Mucosa of rectum (tissue), 2 donors: ENCODE measurements around the gene MAST3.

ENCODE experiments used
- H3K27ac ChIP-seq, 2 donors: one replicate each; pipeline ENCODE4 v1.7.0; 2013; ENCODE audit warnings: inconsistent platforms in 2 of 2, low read depth in 2 of 2, low read length in 2 of 2
- H3K27me3 ChIP-seq, 2 donors: one replicate each; pipeline ENCODE4 v1.7.0; 2013; ENCODE audit warnings: low read length in 2 of 2; ENCODE audit not compliant: control insufficient read depth in 2 of 2, insufficient read depth in 2 of 2
- H3K36me3 ChIP-seq, 2 donors: one replicate each; pipeline ENCODE4 v1.7.0; 2013; ENCODE audit warnings: low read length in 2 of 2; ENCODE audit not compliant: control insufficient read depth in 2 of 2, insufficient read depth in 2 of 2
- H3K4me1 ChIP-seq, 2 donors: one replicate each; pipeline ENCODE4 v1.7.0; 2013; ENCODE audit warnings: low read length in 2 of 2, mild to moderate bottlenecking in 1 of 2; ENCODE audit not compliant: control insufficient read depth in 2 of 2, insufficient read depth in 2 of 2
- H3K4me3 ChIP-seq, 2 donors: one replicate each; pipeline ENCODE4 v1.7.0; 2013; ENCODE audit warnings: low read length in 2 of 2
- H3K9ac ChIP-seq, 2 donors: one replicate each; pipeline ENCODE4 v1.7.0; 2013; ENCODE audit warnings: low read length in 2 of 2, low read depth in 1 of 2, mild to moderate bottlenecking in 1 of 2
- H3K9me3 ChIP-seq, 2 donors: one replicate each; pipeline ENCODE4 v1.7.0; 2013; ENCODE audit warnings: low read length in 2 of 2; ENCODE audit not compliant: control insufficient read depth in 2 of 2
- donor health status: healthy.
- donor health status: Normal muscosa, but diverticular disease.

The MAST3 gene

DNA sequence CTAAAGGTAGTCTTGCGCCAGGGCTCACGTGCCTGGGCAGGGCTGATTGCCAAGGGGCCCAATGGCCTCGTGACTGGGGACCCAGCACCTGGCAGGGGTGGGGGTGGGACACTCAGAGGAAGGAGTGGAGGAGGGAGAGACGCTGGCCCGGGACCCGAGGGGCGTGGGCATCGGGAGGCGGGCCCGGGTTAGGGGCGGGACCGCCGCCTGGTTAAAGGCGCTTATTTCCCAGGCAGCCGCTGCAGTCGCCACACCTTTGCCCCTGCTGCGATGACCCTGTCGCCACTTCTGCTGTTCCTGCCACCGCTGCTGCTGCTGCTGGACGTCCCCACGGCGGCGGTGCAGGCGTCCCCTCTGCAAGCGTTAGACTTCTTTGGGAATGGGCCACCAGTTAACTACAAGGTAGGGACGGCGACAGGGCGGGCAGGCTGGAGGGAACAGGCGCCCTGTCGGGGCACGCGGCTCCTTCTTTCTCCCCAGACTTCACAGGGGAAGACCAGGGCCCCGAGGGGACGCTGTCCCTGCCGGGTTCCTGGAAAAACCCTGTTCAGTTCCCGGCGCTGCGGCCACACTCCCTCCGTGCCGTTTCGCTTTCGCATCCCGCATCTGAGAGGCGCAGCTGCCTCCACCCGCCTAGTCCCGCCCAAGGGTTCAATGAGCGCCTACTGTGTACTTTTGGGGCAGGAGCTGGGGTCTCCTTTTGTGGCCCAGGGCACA, 76.2 kb downstream of the MAST3 start, which contains the start of gene IFI30:
IFI30 (plus strand) TSS at position 242 of the 717 bp plus-strand sequence; CDS start at position 271, 29 bp downstream.
- Histone ChIP-seq H3K9me3 (no peaks in the 10 kb centered on the region), H3K36me3 (peaks cover 0 to 14% of the 10 kb centered on the region in 2 donors), H3K27me3 (no peaks in the 10 kb centered on the region), H3K4me1 (peaks cover 10 to 15% of the 10 kb centered on the region in 2 donors), H3K4me3 (peak within 1 kb of the TSS; percentile 76 to 84), H3K27ac (peak within 1 kb of the TSS; percentile 69 to 78), H3K9ac (peak within 1 kb of the TSS; percentile 68 to 81)

- Histone ChIP-seq H3K4me3 (peak overlapping the region; percentile 19 to 52), H3K9ac (no peak overlapping the region)
Measured at GRCh38 chr19:18174983-18175382, 77.4 kb downstream of the MAST3 start.

GRCh38 chr19:18176367-18177310, 79.1 kb downstream of the MAST3 start:
- Histone ChIP-seq H3K27ac (no peak overlapping the region), H3K27me3 (no peaks in the 10 kb centered on the region), H3K4me1 (peaks cover 10 to 15% of the 10 kb centered on the region in 2 donors)

More at GRCh38 chr19:18174983-18175382, 77.4 kb downstream of the MAST3 start:
- Histone ChIP-seq H3K9me3 (no peaks in the 10 kb centered on the region), H3K27ac (no peak overlapping the region), H3K36me3 (peaks cover 0 to 12% of the 10 kb centered on the region in 2 donors), H3K4me1 (peaks cover 10 to 15% of the 10 kb centered on the region in 2 donors), H3K27me3 (no peaks in the 10 kb centered on the region)

DNA sequence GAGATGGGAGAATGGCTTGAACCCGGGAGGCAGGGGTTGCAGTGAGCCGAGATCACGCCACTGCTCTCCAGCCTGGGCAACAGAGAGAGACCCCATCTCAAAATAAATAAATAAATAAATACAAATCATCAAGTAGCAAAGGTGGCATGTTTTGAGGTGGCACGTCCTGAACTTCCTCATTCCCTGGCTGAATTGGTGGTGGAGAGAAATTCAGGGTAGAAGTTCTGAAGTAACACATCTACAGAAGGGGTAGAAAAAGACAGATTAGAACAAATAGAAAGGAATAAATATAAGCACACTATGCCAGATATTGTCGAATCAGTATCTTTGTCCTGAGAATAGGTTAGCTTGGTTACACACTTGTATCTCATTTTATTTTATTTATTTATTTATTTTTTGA, 82.4 kb downstream of the MAST3 start:
- Histone ChIP-seq H3K9me3 (no peaks in the 10 kb centered on the region), H3K27ac (no peak overlapping the region), H3K9ac (no peak overlapping the region), H3K4me1 (peaks cover 0 to 7% of the 10 kb centered on the region in 2 donors), H3K36me3 (peaks cover 0 to 12% of the 10 kb centered on the region in 2 donors), H3K27me3 (no peaks in the 10 kb centered on the region), H3K4me3 (no peak overlapping the region)

More at GRCh38 chr19:18176367-18177310, 79.1 kb downstream of the MAST3 start:
- no peak overlapping the region for H3K9ac ChIP-seq
- H3K9me3 ChIP-seq: no peaks in the 10 kb centered on the region
- H3K4me3 ChIP-seq: no peak overlapping the region
- H3K36me3 ChIP-seq: peaks cover 0 to 12% of the 10 kb centered on the region in 2 donors

GRCh38 chr19:18183529-18183928, 86.0 kb downstream of the MAST3 start:
- Histone ChIP-seq H3K36me3 (no peaks in the 10 kb centered on the region), H3K9ac (no peak overlapping the region), H3K4me1 (peaks cover 0 to 3% of the 10 kb centered on the region in 2 donors), H3K9me3 (no peaks in the 10 kb centered on the region), H3K27me3 (no peaks in the 10 kb centered on the region), H3K4me3 (no peak overlapping the region), H3K27ac (no peak overlapping the region)

DNA sequence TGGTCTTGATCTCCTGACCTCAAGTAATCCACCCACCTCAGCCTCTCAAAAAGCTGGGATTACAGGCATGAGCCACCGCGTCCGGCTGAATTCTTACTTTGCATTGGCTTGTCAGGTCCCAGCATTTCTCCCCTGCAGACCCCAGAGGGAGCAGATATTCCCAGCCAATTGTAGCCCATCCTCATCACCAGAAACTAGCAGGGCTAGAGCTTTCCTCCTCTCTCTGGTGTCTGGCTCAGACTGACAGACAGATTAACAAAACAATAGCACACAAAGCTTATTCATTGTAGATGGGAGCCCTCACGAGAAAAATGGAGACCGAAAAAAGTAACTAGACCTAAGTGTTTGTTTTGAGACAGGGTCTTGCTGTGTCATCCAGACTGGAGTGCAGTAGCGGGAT, 88.0 kb downstream of the MAST3 start:
- Histone ChIP-seq H3K27ac (no peak overlapping the region), H3K9me3 (no peaks in the 10 kb centered on the region), H3K4me3 (no peak overlapping the region), H3K4me1 (peaks cover 0 to 3% of the 10 kb centered on the region in 2 donors), H3K27me3 (no peaks in the 10 kb centered on the region), H3K36me3 (no peaks in the 10 kb centered on the region), H3K9ac (no peak overlapping the region)

GRCh38 chr19:18190278-18190677, 92.7 kb downstream of the MAST3 start:
- Histone ChIP-seq H3K36me3 (no peaks in the 10 kb centered on the region), H3K4me3 (no peak overlapping the region), H3K9ac (no peak overlapping the region), H3K9me3 (no peaks in the 10 kb centered on the region), H3K4me1 (peaks cover 13 to 14% of the 10 kb centered on the region in 2 donors), H3K27ac (no peak overlapping the region), H3K27me3 (no peaks in the 10 kb centered on the region)

DNA sequence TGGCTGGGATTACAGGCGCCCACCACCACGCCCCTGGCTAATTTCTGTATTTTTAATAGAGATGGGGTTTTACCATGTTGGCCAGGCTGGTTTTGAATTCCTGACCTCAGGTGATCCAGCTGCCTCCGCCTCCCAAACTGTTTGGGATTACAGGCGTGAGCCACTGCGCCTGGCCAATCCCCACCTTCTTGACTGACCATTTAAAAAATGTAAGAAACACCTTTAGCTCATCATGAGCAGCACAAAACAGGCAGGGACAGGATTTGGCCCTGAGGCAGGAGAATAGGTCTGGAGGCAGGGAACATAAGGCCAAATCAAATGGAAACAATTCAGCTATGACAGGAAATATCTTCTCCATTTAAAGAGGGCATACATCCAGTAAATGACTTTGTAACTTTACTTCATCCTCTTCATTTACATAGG, 94.1 kb downstream of the MAST3 start:
- peak overlapping the region; percentile 63 to 81 for H3K9ac ChIP-seq
- peaks cover 13 to 14% of the 10 kb centered on the region in 2 donors for H3K4me1 ChIP-seq
- no peaks in the 10 kb centered on the region for H3K27me3 ChIP-seq
- H3K27ac ChIP-seq: peak overlapping the region; percentile 89 to 94
- peaks cover 2 to 7% of the 10 kb centered on the region in 2 donors for H3K36me3 ChIP-seq
- no peaks in the 10 kb centered on the region for H3K9me3 ChIP-seq
- peak overlapping the region; percentile 67 to 88 for H3K4me3 ChIP-seq

DNA sequence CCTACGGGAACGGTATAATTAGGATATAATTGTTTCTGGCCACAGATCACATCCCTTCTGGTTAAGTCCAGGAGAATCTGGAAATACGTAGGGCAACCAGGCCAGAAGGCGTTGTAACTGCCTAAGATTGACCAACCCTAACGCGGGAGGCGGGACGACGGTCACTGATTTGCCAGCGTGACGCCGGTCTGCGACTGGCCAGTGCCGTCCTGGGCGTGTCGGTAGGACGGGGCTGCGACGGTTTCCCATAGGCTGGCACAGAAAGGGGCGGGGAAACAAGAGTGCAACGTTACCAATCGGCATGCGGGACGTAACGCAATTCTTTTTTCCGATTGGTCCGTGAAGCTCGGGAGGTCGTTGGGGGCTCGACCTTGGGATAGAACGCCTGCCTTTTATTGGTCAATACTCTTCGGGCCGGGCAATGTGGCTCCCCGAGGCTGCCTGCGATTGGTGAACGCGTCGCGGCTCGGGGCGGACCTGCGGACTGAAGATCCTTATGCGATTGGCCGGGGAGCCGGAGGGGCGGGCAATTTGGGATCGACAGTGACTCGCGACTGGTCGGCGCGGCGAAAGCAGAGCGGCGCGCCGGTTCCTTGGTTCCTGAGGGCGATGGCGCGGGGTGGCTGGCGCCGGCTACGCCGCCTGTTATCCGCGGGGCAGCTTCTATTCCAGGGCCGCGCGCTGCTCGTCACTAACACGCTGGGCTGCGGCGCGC, 95.3 kb downstream of the MAST3 start, which contains the start of gene MPV17L2:
MPV17L2 (plus strand) TSS at position 546 of the 715 bp plus-strand sequence; CDS start at position 610, 64 bp downstream.
- H3K36me3 ChIP-seq: peaks cover 6 to 11% of the 10 kb centered on the region in 2 donors
- peak within 1 kb of the TSS; percentile 89 to 94 for H3K27ac ChIP-seq
- H3K4me3 ChIP-seq: peak within 1 kb of the TSS; percentile 72 to 88
- no peaks in the 10 kb centered on the region for H3K9me3 ChIP-seq
- H3K27me3 ChIP-seq: no peaks in the 10 kb centered on the region
- H3K4me1 ChIP-seq: peaks cover 13 to 14% of the 10 kb centered on the region in 2 donors
- H3K9ac ChIP-seq: peak within 1 kb of the TSS; percentile 84 to 87
